Activated CD8-positive, alpha-beta T cell treated with anti-CD3 and anti-CD28 coated beads for 36 hours (primary cell): ENCODE measurements around the gene AFAP1. TPM values are rescaled to one million over a fixed set of nuclear protein-coding genes. Genes with fewer than 3 reads are reported as not detected.

Source experiments
- ATAC-seq: fragments of 200-7000 bp; cut with Tn5 transposase; one replicate; pipeline ENCODE4 v1.10.0; 2021; ENCODE audit warnings: mild to moderate bottlenecking, moderate library complexity
- CTCF ChIA-PET: fragments of 350-600 bp; sonication (Branson Sonifier 250); formaldehyde crosslinking; loops from one replicate; lab custom pipeline; 2021; ENCODE audit warnings: antibody characterized with exemption; lab: Charles Lee
- POLR2A ChIA-PET: fragments of 350-600 bp; sonication (Branson Sonifier 250); formaldehyde crosslinking; loops from one replicate; lab custom pipeline; 2021; ENCODE audit warnings: antibody characterized with exemption; lab: Charles Lee
- DNase-seq: peaks from one replicate; pipeline ENCODE4 v3.0.0-alpha.2; 2020
- H3K27ac Mint-ChIP-seq: one replicate; pipeline ENCODE4 v1.8.0; 2021; ENCODE audit warnings: mild to moderate bottlenecking, mixed read lengths
- H3K27me3 Mint-ChIP-seq: one replicate; pipeline ENCODE4 v1.8.0; 2021; ENCODE audit warnings: mixed read lengths
- H3K36me3 Mint-ChIP-seq: one replicate; pipeline ENCODE4 v1.8.0; 2021; ENCODE audit warnings: low read depth, mixed read lengths
- H3K4me1 Mint-ChIP-seq: one replicate; pipeline ENCODE4 v1.8.0; 2021; ENCODE audit warnings: low read depth, mixed read lengths
- H3K4me3 Mint-ChIP-seq: one replicate; pipeline ENCODE4 v1.8.0; 2021; ENCODE audit warnings: mild to moderate bottlenecking, moderate library complexity, mixed read lengths
- H3K9me3 Mint-ChIP-seq: one replicate; pipeline ENCODE4 v1.8.0; 2021; ENCODE audit warnings: mixed read lengths
- CTCF ChIP-seq: fragments of 200-600 bp; IDR thresholded peaks from one replicate; pipeline ENCODE4 v1.8.0; 2022; ENCODE audit warnings: antibody characterized with exemption, mild to moderate bottlenecking
- intact Hi-C: fragments of 100-400 bp; cut with micrococcal nuclease; formaldehyde crosslinking; loops from one replicate; pipeline ENCODE4 v1.10.0; 2022
- total RNA-seq, 2 experiments: library from RNA; stranded (reverse); gene quantifications; one replicate each; pipeline ENCODE4 v1.2.3, GENCODE V29; 2021

The AFAP1 gene
- total RNA-seq, 2 experiments from 2014 or later, result 25.5 to 26.5 TPM

- H3K4me3 Mint-ChIP-seq, result no peak overlapping the region
- H3K36me3 Mint-ChIP-seq, result peaks cover 4% of the 10 kb centered on the region
Observed at GRCh38 chr4:7782783-7783182, 156.9 kb downstream of the AFAP1 start.

GRCh38 chr4:7781993-7782392 is 157.7 kb downstream of the AFAP1 start:
- Mint-ChIP-seq H3K4me1 (peaks cover 24% of the 10 kb centered on the region), H3K9me3 (no peaks in the 10 kb centered on the region), H3K27me3 (no peaks in the 10 kb centered on the region), H3K36me3 (peaks cover 4% of the 10 kb centered on the region), H3K4me3 (no peak overlapping the region), H3K27ac (no peak overlapping the region)
- DNase-seq, result no peak
- no peak for TF ChIP-seq CTCF
- ChIA-PET CTCF (interaction anchor here (1.0 to 2.4 kb wide), 3 partner anchors 12 to 206 kb away, joined by 3 to 5 read pairs (median 3); no protein-coding TSS in a partner anchor), POLR2A (no interaction called here)
- ATAC-seq, result no peak
- intact Hi-C loops, result no loop called here

More at GRCh38 chr4:7782783-7783182, 156.9 kb downstream of the AFAP1 start:
- TF ChIP-seq CTCF, result no peak
- ChIA-PET CTCF (interaction anchor here (1.5 to 1.7 kb wide), 2 partner anchors 21 to 205 kb away, joined by 3 to 8 read pairs; no protein-coding TSS in a partner anchor), POLR2A (no interaction called here)
- Mint-ChIP-seq H3K9me3 (no peaks in the 10 kb centered on the region), H3K4me1 (peaks cover 24% of the 10 kb centered on the region), H3K27ac (no peak overlapping the region), H3K27me3 (no peaks in the 10 kb centered on the region)
- intact Hi-C loops, result no loop called here
- ATAC-seq (no peak), DNase-seq (no peak)

- no peak for TF ChIP-seq CTCF
- H3K27ac Mint-ChIP-seq, result peak overlapping the region; percentile 81
- H3K9me3 Mint-ChIP-seq, result no peaks in the 10 kb centered on the region
- ATAC-seq, result peak; percentile 40
- DNase-seq, result no peak
- H3K4me3 Mint-ChIP-seq, result no peak overlapping the region
- CTCF ChIA-PET, result interaction anchor here (1.0 to 2.4 kb wide), 3 partner anchors 12 to 20 kb away, joined by 3 to 5 read pairs (median 3); no protein-coding TSS in a partner anchor
- H3K36me3 Mint-ChIP-seq, result peaks cover 4% of the 10 kb centered on the region
- intact Hi-C loops, result no loop called here
- no peaks in the 10 kb centered on the region for H3K27me3 Mint-ChIP-seq
- peaks cover 24% of the 10 kb centered on the region for H3K4me1 Mint-ChIP-seq
- POLR2A ChIA-PET, result interaction anchor here (0.8 kb wide), 1 partner anchor 192 kb away, joined by 3 read pairs; no protein-coding TSS in a partner anchor
Observed at GRCh38 chr4:7781366-7781765, 158.3 kb downstream of the AFAP1 start.

GRCh38 chr4:7780751-7781348 is 158.8 kb downstream of the AFAP1 start:
- peaks cover 24% of the 10 kb centered on the region for H3K4me1 Mint-ChIP-seq
- H3K27me3 Mint-ChIP-seq, result no peaks in the 10 kb centered on the region
- no peak overlapping the region for H3K4me3 Mint-ChIP-seq
- peak overlapping the region; percentile 81 for H3K27ac Mint-ChIP-seq
- TF ChIP-seq CTCF, result no peak
- intact Hi-C loops, result no loop called here
- peaks cover 4% of the 10 kb centered on the region for H3K36me3 Mint-ChIP-seq
- no peak for DNase-seq
- ATAC-seq, result peak; percentile 63
- POLR2A ChIA-PET, result interaction anchor here (0.8 kb wide), 1 partner anchor 192 kb away, joined by 3 read pairs; no protein-coding TSS in a partner anchor
- CTCF ChIA-PET, result interaction anchor here (0.7 to 2.4 kb wide), 6 partner anchors 12 to 24 kb away, joined by 3 to 5 read pairs (median 3); no protein-coding TSS in a partner anchor
- H3K9me3 Mint-ChIP-seq, result no peaks in the 10 kb centered on the region

- TF ChIP-seq CTCF, result no peak
- POLR2A ChIA-PET, result interaction anchor here (2.3 kb wide), 1 partner anchor 10 kb away, joined by 9 read pairs; no protein-coding TSS in a partner anchor
- no peaks in the 10 kb centered on the region for H3K9me3 Mint-ChIP-seq
Observed at GRCh38 chr4:7779432-7779768, 160.3 kb downstream of the AFAP1 start.

More at GRCh38 chr4:7779432-7779768, 160.3 kb downstream of the AFAP1 start:
- H3K27ac Mint-ChIP-seq, result no peak overlapping the region
- H3K36me3 Mint-ChIP-seq, result peaks cover 4% of the 10 kb centered on the region
- DNase-seq, result no peak
- H3K27me3 Mint-ChIP-seq, result no peaks in the 10 kb centered on the region
- no peak overlapping the region for H3K4me3 Mint-ChIP-seq
- intact Hi-C loops, result no loop called here
- CTCF ChIA-PET, result interaction anchor here (2.0 kb wide), 1 partner anchor 18 kb away, joined by 5 read pairs; no protein-coding TSS in a partner anchor
- H3K4me1 Mint-ChIP-seq, result peaks cover 24% of the 10 kb centered on the region
- no peak for ATAC-seq
